GM12878 (cell line): ENCODE measurements around the gene CCS. TPM values are rescaled to one million over a fixed set of nuclear protein-coding genes. Genes with fewer than 3 reads are reported as not detected.

Source experiments
- ATAC-seq: fragments of 200-7000 bp; cut with Tn5 transposase; 3 replicates; pipeline ENCODE4 v1.9.1; 2020; ENCODE audit warnings: mild to moderate bottlenecking, moderate library complexity
- BruUV-seq: library from RNA; stranded (reverse); fragments of 400-500 nt; replicated peaks from 2 replicates; lab custom pipeline; 2021; lab: Mats Ljungman, UMichigan
- CTCF ChIA-PET: fragments of 300-600 bp; sonication (Branson Sonifier 250); formaldehyde crosslinking; extraction: SDS; loops from one replicate; lab custom pipeline; 2021; ENCODE audit warnings: inconsistent platforms; lab: Yijun Ruan, JAX
- POLR2A ChIA-PET: fragments of 350-600 bp; formaldehyde crosslinking; extraction: SDS; loops from one replicate; lab custom pipeline; 2021; ENCODE audit warnings: inconsistent platforms; lab: Charles Lee
- RAD21 ChIA-PET: fragments of 300-600 bp; sonication (Branson Sonifier 250); formaldehyde crosslinking; loops from one replicate; lab custom pipeline; 2023; ENCODE audit warnings: antibody characterized with exemption; ENCODE audit not compliant: unreplicated experiment; lab: Charles Lee
- SMC1A ChIA-PET: fragments of 300-600 bp; sonication (Branson Sonifier 250); formaldehyde crosslinking; loops from one replicate; lab custom pipeline; 2023; ENCODE audit not compliant: unreplicated experiment, uncharacterized antibody; lab: Charles Lee
- DNase-seq: peaks from one replicate; pipeline ENCODE4 v3.0.0-alpha.2; 2011; ENCODE audit warnings: low read depth, low spot score
- FAIRE-seq: peaks from 3 replicates; lab custom pipeline; 2011; peaks lifted over from hg19 to GRCh38; lab: Jason Lieb, UNC
- H2AFZ ChIP-seq: 2 replicates; pipeline ENCODE4 v1.6.0; 2011; ENCODE audit warnings: low read depth, low read length, control low read depth; ENCODE audit not compliant: control insufficient read depth
- H3K27ac ChIP-seq: 2 replicates; pipeline ENCODE4 v1.5.1; 2011; ENCODE audit warnings: control low read depth; ENCODE audit not compliant: control insufficient read depth, insufficient read depth
- H3K27me3 ChIP-seq, 2 experiments: replicated peaks in 1 of 2; 2 replicates each; pipeline versions ENCODE4 v1.6.0 to v1.6.1; 2011; ENCODE audit warnings: low read length in 1 of 2; ENCODE audit not compliant: control insufficient read depth in 2 of 2, insufficient read depth in 2 of 2
- H3K36me3 ChIP-seq, 2 experiments: 2 replicates each; pipeline ENCODE4 v1.5.1; 2011; ENCODE audit warnings: low read length in 1 of 2; ENCODE audit not compliant: control insufficient read depth in 2 of 2, insufficient read depth in 2 of 2
- H3K4me1 ChIP-seq: 2 replicates; pipeline ENCODE4 v1.6.1; 2011; ENCODE audit warnings: mild to moderate bottlenecking, low read length, moderate library complexity, mixed read lengths; ENCODE audit not compliant: control insufficient read depth, insufficient read depth
- H3K4me2 ChIP-seq: 2 replicates; pipeline ENCODE4 v1.6.0; 2011; ENCODE audit warnings: control low read depth; ENCODE audit not compliant: control insufficient read depth, insufficient read depth
- H3K4me3 ChIP-seq: fragments of 200-600 bp; sonication (generic); 2 replicates; pipeline ENCODE4 v1.5.1; 2016
- H3K79me2 ChIP-seq: 2 replicates; pipeline ENCODE4 v1.6.0; 2011; ENCODE audit warnings: low read length; ENCODE audit not compliant: control insufficient read depth, insufficient read depth
- H3K9ac ChIP-seq: 2 replicates; pipeline ENCODE4 v1.8.0; 2011; ENCODE audit warnings: low read length, control low read depth, mixed read lengths; ENCODE audit not compliant: control insufficient read depth, insufficient read depth
- H3K9me3 ChIP-seq: replicated peaks from 3 replicates; pipeline ENCODE4 v1.5.1; 2011; ENCODE audit warnings: mild to moderate bottlenecking, low read length; ENCODE audit not compliant: control insufficient read depth, insufficient read depth
- H4K20me1 ChIP-seq: 2 replicates; pipeline ENCODE4 v1.6.0; 2011; ENCODE audit not compliant: control insufficient read depth, insufficient read depth
- ELK1 ChIP-seq: IDR thresholded peaks from 2 replicates; pipeline ENCODE4 v1.6.1; 2012; ENCODE audit warnings: low read depth, low read length, improper control_type of control experiment
- MEF2B ChIP-seq: fragments of 450-650 bp; IDR thresholded peaks from 2 replicates; pipeline ENCODE4 v1.6.1; 2018; ENCODE audit warnings: mild to moderate bottlenecking, moderate library complexity; ENCODE audit not compliant: partially characterized antibody, poor library complexity, severe bottlenecking
- NR2C2 ChIP-seq: IDR thresholded peaks from 2 replicates; pipeline ENCODE4 v1.6.1; 2011; ENCODE audit warnings: borderline replicate concordance, low read depth; ENCODE audit not compliant: control insufficient read depth, insufficient read length
- RB1 ChIP-seq: fragments of 450-650 bp; formaldehyde crosslinking; IDR thresholded peaks from 2 replicates; pipeline ENCODE4 v1.6.1; 2017; ENCODE audit warnings: mild to moderate bottlenecking, borderline replicate concordance
- SMARCA5 ChIP-seq: fragments of 450-650 bp; IDR thresholded peaks from 2 replicates; pipeline ENCODE4 v1.6.1; 2017; ENCODE audit warnings: mild to moderate bottlenecking
- STAT1 ChIP-seq: fragments of 450-650 bp; conservative IDR thresholded peaks from 2 replicates; pipeline ENCODE4 v1.6.1; 2014; ENCODE audit warnings: antibody characterized with exemption, mild to moderate bottlenecking
- USF1 ChIP-seq: IDR thresholded peaks from 2 replicates; pipeline ENCODE4 v1.6.1; 2011; ENCODE audit warnings: borderline replicate concordance, low read depth, mild to moderate bottlenecking, moderate library complexity, mixed read lengths, low read length; ENCODE audit not compliant: insufficient read depth; ENCODE audit errors: extremely low read length
- ZSCAN29 ChIP-seq: fragments of 450-650 bp; IDR thresholded peaks from 2 replicates; pipeline ENCODE4 v1.6.1; 2017; ENCODE audit warnings: mild to moderate bottlenecking, moderate library complexity
- ZZZ3 ChIP-seq: IDR thresholded peaks from 2 replicates; pipeline ENCODE4 v1.6.1; 2011; ENCODE audit warnings: low read depth; ENCODE audit not compliant: control insufficient read depth, insufficient read length
- WGBS: methylation state at CpG from one replicate; pipeline ENCODE4 v1.1.6; 2016; ENCODE audit warnings: low lambda C conversion rate; ENCODE audit not compliant: insufficient replicate concordance, insufficient coverage; ENCODE audit errors: missing lambda C conversion rate; 5-methylcytosine and 5-hydroxymethylcytosine counted together
- in situ Hi-C: fragments of 300-500 bp; cut with MboI; formaldehyde crosslinking; loops from 9 replicates; pipeline ENCODE4 v1.14.3; 2018; ENCODE audit warnings: mixed read lengths
- intact Hi-C: fragments of 100-400 bp; cut with micrococcal nuclease; formaldehyde crosslinking; loops from one replicate; pipeline ENCODE4 v1.14.2; 2022; ENCODE audit not compliant: unreplicated experiment
- polyA plus RNA-seq, 11 experiments: library from polyadenylated mRNA; depleted of rRNA in 4 of 11; unstranded in 6 of 11; stranded (reverse) in 5 of 11; fragments of >200 nt; fragmentation: Nextera tagmentation in 4 of 11; fragmentation: Illumina TruSeq in 1 of 11; extraction: Ambion mirVana in 4 of 11; extraction: Trizol in 1 of 11; gene quantifications; 1 replicate in 1 of 11; 2 replicates in 10 of 11; pipeline versions ENCODE4 v1.2.1 to v1.2.3, GENCODE V29; 2011 to 2016; ENCODE audit warnings: inconsistent platforms in 2 of 11, missing spikeins in 2 of 11, low read depth in 1 of 11
- total RNA-seq, 4 experiments: library from RNA; depleted of rRNA in 3 of 4; stranded (reverse); fragments of >200 nt in 3 of 4; fragmentation: Illumina TruSeq in 1 of 4; extraction: Trizol in 1 of 4; gene quantifications; 2 replicates each; pipeline versions ENCODE4 v1.2.1 to v1.2.3, GENCODE V29; 2013 to 2021
- TF ChIP-seq, protein P1 (sequence below): fragments of 450-650 bp; IDR thresholded peaks from 2 replicates; pipeline ENCODE4 v1.6.1; 2016; ENCODE audit warnings: mild to moderate bottlenecking

Gene CCS
- total and polyA plus RNA-seq, 10 of the 15 experiments (the other 5 are each of a cell fraction or from before 2014, with no cell fraction given) = 1.5 to 44.2 (median 30.6) TPM

- TF ChIP-seq ZSCAN29 (no peak), USF1 (no peak), RB1 (no peak), ELK1 (no peak)
Observed at GRCh38 chr11:66636411-66636810, 43.4 kb downstream of the CCS start (continued).

GRCh38 chr11:66637557-66638176, 44.7 kb downstream of the CCS start:
- 51% methylated on average over 12 of the region's 12 CpGs for WGBS
- H3K4me1 ChIP-seq = peaks cover 16% of the 10 kb centered on the region
- DNase-seq (no peak), ATAC-seq (peak; percentile 9), FAIRE-seq (no peak)
- H3K79me2 ChIP-seq = peaks cover 77% of the 10 kb centered on the region
- ChIA-PET RAD21 (interaction anchor here (0.8 to 3.5 kb wide), 15 partner anchors 10 to 196 kb away, joined by 3 to 36 read pairs (median 4); partner anchors contain the start of genes ACTN3, CCDC87, CCS and DPP3), SMC1A (interaction anchor here (0.8 to 3.6 kb wide), 22 partner anchors 8 to 94 kb away, joined by 3 to 21 read pairs (median 5); partner anchors contain the start of genes RBM14, RBM4B and ZDHHC24), CTCF (interaction anchor here (0.7 to 7.0 kb wide), 11 partner anchors 9 to 158 kb away, joined by 3 to 71 read pairs (median 11); partner anchors contain the start of genes CCDC87, CCS, DPP3 and RBM14), POLR2A (interaction anchor here (0.6 to 4.3 kb wide), 22 partner anchors 8 to 265 kb away, joined by 3 to 105 read pairs (median 5); partner anchors contain the start of genes ACTN3, CCDC87, CCS and RBM14)
- peak overlapping the region; percentile 66 for H2AFZ ChIP-seq
- H3K27ac ChIP-seq = peak overlapping the region; percentile 66
- no peak for TF ChIP-seq ZZZ3
- TF ChIP-seq MEF2B = no peak
- TF ChIP-seq, protein P1, sequence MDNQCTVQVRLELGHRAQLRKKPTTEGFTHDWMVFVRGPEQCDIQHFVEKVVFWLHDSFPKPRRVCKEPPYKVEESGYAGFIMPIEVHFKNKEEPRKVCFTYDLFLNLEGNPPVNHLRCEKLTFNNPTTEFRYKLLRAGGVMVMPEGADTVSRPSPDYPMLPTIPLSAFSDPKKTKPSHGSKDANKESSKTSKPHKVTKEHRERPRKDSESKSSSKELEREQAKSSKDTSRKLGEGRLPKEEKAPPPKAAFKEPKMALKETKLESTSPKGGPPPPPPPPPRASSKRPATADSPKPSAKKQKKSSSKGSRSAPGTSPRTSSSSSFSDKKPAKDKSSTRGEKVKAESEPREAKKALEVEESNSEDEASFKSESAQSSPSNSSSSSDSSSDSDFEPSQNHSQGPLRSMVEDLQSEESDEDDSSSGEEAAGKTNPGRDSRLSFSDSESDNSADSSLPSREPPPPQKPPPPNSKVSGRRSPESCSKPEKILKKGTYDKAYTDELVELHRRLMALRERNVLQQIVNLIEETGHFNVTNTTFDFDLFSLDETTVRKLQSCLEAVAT = no peak
- TF ChIP-seq STAT1 = no peak
- TF ChIP-seq SMARCA5 = no peak
- TF ChIP-seq NR2C2 = no peak
- peak overlapping the region; percentile 97 for H3K9ac ChIP-seq
- peaks cover 3 to 25% of the 10 kb centered on the region in 2 experiments; a peak in 3 of 4 replicates for H3K36me3 ChIP-seq
- no peaks in the 10 kb centered on the region for H3K27me3 ChIP-seq
- H4K20me1 ChIP-seq = peaks cover 14% of the 10 kb centered on the region; the same call in 1 of the 2 replicates
- peak overlapping the region; percentile 94 for H3K4me2 ChIP-seq
- intact Hi-C loops = no loop called here
- no peaks in the 10 kb centered on the region for H3K9me3 ChIP-seq
- TSS peak; percentile 68 for BruUV-seq
- peak overlapping the region; percentile 69 for H3K4me3 ChIP-seq
- in situ Hi-C loops = no loop called here
